Measurements from ENCODE around the gene FAM156A. TPM values are rescaled to one million over a fixed set of nuclear protein-coding genes. Genes with fewer than 3 reads are reported as not detected.
"Not testable (repeated sequence)": the region's sequence is repeated elsewhere in the genome, so short reads cannot be mapped to it uniquely, and the experiment has no call there.

The FAM156A gene
- polyA plus RNA-seq, 3 donors: 23.9 to 44.3 (median 27.6) TPM

GRCh38 chrX:52923781-52924241 is 34.5 kb downstream of the FAM156A start:
- no peak for DNase-seq (ENCODE audit: extremely low read depth in 1 of 11, low read depth in 9 of 11, low spot score in 4 of 11)

DNA sequence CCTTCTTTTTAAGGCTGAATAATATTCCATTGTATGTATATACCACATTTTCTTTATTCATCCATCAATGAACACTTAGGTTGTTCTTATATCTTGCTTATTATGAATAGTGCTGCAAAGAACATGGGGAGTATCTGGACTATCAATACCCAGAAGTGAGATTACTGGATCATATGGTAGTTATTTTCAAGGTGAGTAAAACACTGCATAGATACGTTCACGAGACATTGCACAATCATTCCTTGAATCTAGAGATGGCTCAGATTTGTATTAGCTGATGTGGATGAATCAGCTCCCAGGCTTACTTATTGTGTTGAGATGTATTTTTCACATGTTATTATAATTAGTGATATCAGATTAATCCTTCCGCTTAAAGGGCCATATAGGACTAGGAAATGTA is 43.6 kb downstream of the FAM156A start:
- DNase-seq (ENCODE audit: extremely low read depth in 1 of 11, low read depth in 9 of 11, low spot score in 4 of 11): not testable (repeated sequence)

DNA sequence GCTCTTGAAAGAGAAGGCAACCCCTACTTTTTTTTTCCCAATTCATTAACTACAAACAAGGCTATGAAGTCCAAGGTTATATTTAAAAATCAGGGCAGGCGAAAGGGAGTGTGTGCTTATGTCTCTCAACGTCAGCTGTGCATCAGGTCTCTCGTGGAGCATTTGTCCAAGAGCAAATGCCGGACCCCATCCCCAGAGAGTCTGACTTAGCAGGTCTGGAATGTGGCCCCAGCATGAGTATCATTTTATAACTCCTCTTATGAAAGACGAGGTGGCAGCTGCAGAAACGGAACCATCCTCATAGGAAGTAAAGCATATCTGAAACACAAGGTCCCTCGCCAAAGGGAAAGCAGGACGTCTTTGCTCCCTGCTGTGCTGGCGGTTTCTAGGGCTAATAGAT is 44.6 kb downstream of the FAM156A start:
- not testable (repeated sequence) for DNase-seq (ENCODE audit: extremely low read depth in 1 of 11, low read depth in 9 of 11, low spot score in 4 of 11)

DNA sequence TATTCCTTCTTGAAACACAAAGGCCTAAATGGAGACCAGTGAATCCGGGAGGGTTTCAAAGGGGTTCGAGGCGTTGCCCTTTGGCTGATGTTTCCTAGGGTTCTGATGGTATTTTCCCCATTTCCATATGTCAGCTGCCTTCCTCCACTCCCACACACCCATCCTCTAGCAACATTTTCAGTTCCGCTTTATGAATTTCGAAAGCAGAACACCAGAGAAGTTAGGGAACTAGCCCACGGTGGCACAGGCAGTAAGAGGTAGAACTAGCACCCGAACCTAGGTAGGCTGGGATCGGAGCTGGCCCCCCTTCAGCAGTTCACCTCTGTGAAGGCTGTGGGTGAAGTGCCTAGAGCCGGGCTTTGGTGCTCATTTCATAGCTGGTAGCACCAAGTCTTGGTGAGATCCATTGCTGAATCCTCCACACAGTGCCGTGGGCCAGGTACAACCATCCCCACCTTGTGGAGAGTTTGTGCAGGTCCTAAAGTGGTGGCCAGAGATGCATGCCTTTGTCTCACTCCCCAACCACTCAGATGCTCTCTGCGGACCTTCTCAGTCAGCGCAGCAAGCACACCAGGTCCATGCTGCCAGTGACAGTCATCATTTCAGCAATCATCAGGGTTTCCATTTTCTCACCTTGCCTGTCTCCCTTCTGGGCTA is 48.9 kb downstream of the FAM156A start:
- not testable (repeated sequence) for DNase-seq (ENCODE audit: extremely low read depth in 1 of 11, low read depth in 9 of 11, low spot score in 4 of 11)

DNA sequence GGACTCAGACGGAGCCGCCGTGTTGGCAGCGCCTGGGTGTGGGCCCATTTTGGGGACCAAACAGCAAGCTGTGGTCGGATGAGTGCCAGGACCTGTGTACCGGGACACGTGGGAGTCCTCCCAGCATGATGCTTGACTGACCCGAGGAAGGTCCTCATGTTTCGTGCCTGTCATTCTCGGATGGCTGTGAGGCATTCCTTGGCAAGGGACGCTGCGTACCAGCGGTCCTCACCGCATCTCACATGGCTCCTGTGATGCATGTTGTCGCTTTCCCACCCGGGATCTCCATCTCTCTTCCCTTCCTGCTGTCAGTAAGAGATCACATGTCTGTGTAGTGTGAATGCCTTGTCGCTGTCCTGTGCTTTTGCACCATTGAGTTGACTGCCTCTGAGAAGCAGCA is 50.4 kb downstream of the FAM156A start:
- not testable (repeated sequence) for DNase-seq (ENCODE audit: extremely low read depth in 1 of 11, low read depth in 9 of 11, low spot score in 4 of 11)

DNA sequence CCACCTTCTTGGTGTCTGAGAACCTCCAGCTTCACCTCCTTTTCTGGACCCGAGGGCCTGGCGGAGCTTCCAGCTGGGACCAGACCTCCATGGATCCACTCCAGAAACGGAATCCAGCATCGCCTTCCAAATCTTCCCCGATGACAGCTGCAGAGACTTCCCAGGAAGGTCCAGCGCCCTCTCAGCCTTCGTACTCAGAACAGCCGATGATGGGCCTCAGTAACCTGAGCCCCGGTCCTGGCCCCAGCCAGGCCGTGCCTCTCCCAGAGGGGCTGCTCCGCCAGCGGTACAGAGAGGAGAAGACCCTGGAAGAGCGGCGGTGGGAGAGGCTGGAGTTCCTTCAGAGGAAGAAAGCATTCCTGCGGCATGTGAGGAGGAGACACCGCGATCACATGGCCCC is 51.2 kb downstream of the FAM156A start:
- not testable (repeated sequence) for DNase-seq (ENCODE audit: extremely low read depth in 1 of 11, low read depth in 9 of 11, low spot score in 4 of 11)

DNA sequence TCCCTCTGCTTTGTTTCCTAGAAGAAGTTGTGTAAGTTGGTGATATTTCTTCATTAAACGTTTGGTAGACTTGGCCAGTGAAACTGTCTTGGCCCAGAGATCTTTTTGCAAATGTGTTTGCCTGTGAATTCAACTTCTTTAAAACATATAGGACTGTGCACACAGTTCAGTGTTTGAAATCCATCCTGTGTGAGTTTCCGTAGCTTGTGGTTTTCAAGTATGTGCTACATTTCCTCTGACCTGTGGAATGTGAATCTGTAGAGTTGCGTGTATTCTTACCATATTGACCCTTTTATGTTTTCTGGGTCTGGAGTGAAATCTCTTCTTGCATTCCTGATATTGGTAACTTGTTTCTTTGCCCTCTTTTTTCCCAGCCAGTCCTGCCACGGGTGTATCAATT is 52.2 kb downstream of the FAM156A start:
- not testable (repeated sequence) for DNase-seq (ENCODE audit: extremely low read depth in 1 of 11, low read depth in 9 of 11, low spot score in 4 of 11)

DNA sequence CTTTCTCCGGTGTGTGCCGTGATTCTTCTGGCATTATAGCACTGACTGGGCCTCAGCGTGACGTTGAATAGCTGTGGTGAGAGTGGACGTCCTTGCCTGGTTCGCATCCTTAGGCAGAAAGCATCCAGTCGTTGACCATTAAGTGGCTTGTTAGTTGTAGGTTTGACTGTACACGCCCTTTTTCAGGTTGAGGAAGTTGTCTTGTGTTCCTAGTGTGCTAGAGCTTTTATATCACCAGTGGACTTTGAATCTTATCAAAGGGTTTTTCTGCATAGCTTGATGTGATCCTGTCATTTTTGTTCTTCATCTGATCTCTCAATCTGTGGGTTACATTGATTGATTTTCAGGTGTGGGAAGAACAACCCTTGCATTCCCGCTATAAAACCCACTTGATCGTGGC is 52.8 kb downstream of the FAM156A start:
- not testable (repeated sequence) for DNase-seq (ENCODE audit: extremely low read depth in 1 of 11, low read depth in 9 of 11, low spot score in 4 of 11)

Other genes with a start within 250 kb of the FAM156A start
- under 1 TPM in 1 of 3 donors, not detected in 2; 0.09 TPM for gene SSX2B, start 207.3 kb downstream of the FAM156A start, polyA plus RNA-seq (ENCODE audit: insufficient read length in 3 of 3)
- not detected for gene SPANXN5, start 161.1 kb downstream of the FAM156A start, polyA plus RNA-seq (ENCODE audit: insufficient read length in 3 of 3)
- gene XAGE5, start 147.2 kb downstream of the FAM156A start, polyA plus RNA-seq (ENCODE audit: insufficient read length in 3 of 3): not detected
- not detected for gene XAGE3, start 90.4 kb downstream of the FAM156A start, polyA plus RNA-seq (ENCODE audit: insufficient read length in 3 of 3)
- gene FAM156B, start 61.2 kb downstream of the FAM156A start, polyA plus RNA-seq (ENCODE audit: insufficient read length in 3 of 3): 10 to 100 TPM; 13.9 to 22.9 (median 18.2) TPM
- gene GPR173, start 90.3 kb upstream of the FAM156A start, polyA plus RNA-seq (ENCODE audit: insufficient read length in 3 of 3): 10 to 100 TPM; 15.6 to 25.9 (median 16.1) TPM
- 10 to 100 TPM; 30.0 to 39.3 (median 33.4) TPM for gene TSPYL2, start 123.8 kb upstream of the FAM156A start, polyA plus RNA-seq (ENCODE audit: insufficient read length in 3 of 3)
- gene KANTR, start 135.6 kb upstream of the FAM156A start, polyA plus RNA-seq (ENCODE audit: insufficient read length in 3 of 3): 10 to 100 TPM; 11.9 to 17.2 (median 14.2) TPM